ENCODE data around the gene MOGAT1.
"Not testable (repeated sequence)": the region's sequence is repeated elsewhere in the genome, so short reads cannot be mapped to it uniquely, and the experiment has no call there.

The MOGAT1 gene

GRCh38 chr2:222713002-222713401 lies 41.5 kb downstream of the MOGAT1 start:
- no peak for DNase-seq

- no peak for DNase-seq
Observed at GRCh38 chr2:222714361-222715241, 43.1 kb downstream of the MOGAT1 start.

GRCh38 chr2:222715742-222716141 lies 44.3 kb downstream of the MOGAT1 start:
- no peak for DNase-seq

- DNase-seq: not testable (repeated sequence)
Observed at GRCh38 chr2:222719787-222720186, 48.3 kb downstream of the MOGAT1 start.

- DNase-seq: not testable (repeated sequence)
Observed at GRCh38 chr2:222721597-222721996, 50.1 kb downstream of the MOGAT1 start.

GRCh38 chr2:222722327-222722946 lies 51.0 kb downstream of the MOGAT1 start:
- no peak for DNase-seq

- no peak for DNase-seq
Observed at GRCh38 chr2:222724208-222724607, 52.8 kb downstream of the MOGAT1 start.

GRCh38 chr2:222728621-222729020 lies 57.2 kb downstream of the MOGAT1 start:
- no peak for DNase-seq

GRCh38 chr2:222730366-222730999 lies 59.0 kb downstream of the MOGAT1 start:
- no peak for DNase-seq

GRCh38 chr2:222731201-222731621 lies 59.8 kb downstream of the MOGAT1 start:
- no peak for DNase-seq

- no peak for DNase-seq
Observed at GRCh38 chr2:222732489-222733178, 61.2 kb downstream of the MOGAT1 start.

GRCh38 chr2:222733470-222733845 lies 62.0 kb downstream of the MOGAT1 start:
- DNase-seq: no peak

GRCh38 chr2:222733846-222734702 lies 62.6 kb downstream of the MOGAT1 start:
- DNase-seq: no peak

GRCh38 chr2:222734703-222735014 lies 63.2 kb downstream of the MOGAT1 start:
- DNase-seq: no peak

- DNase-seq: no peak
Observed at GRCh38 chr2:222736301-222736700, 64.8 kb downstream of the MOGAT1 start.

GRCh38 chr2:222736924-222737323 lies 65.5 kb downstream of the MOGAT1 start:
- DNase-seq: no peak

- DNase-seq: no peak
Observed at GRCh38 chr2:222738312-222738711, 66.9 kb downstream of the MOGAT1 start.

- DNase-seq: no peak
Observed at GRCh38 chr2:222738809-222739208, 67.4 kb downstream of the MOGAT1 start.

GRCh38 chr2:222739939-222740338 lies 68.5 kb downstream of the MOGAT1 start:
- DNase-seq: no peak

GRCh38 chr2:222743251-222743812 lies 71.9 kb downstream of the MOGAT1 start:
- DNase-seq: no peak

GRCh38 chr2:222745836-222746559 lies 74.5 kb downstream of the MOGAT1 start:
- no peak for DNase-seq
